ENCODE results near the gene CELA3B. TPM values are rescaled to one million over a fixed set of nuclear protein-coding genes. Genes with fewer than 3 reads are reported as not detected.
A peak's percentile ranks its signal among the peaks of the same experiment; 100 is the strongest.
"Not testable (repeated sequence)": the region's sequence is repeated elsewhere in the genome, so short reads cannot be mapped to it uniquely, and the experiment has no call there.

The CELA3B gene
- total RNA-seq, 1 experiment from 2014 or later = not detected

DNA sequence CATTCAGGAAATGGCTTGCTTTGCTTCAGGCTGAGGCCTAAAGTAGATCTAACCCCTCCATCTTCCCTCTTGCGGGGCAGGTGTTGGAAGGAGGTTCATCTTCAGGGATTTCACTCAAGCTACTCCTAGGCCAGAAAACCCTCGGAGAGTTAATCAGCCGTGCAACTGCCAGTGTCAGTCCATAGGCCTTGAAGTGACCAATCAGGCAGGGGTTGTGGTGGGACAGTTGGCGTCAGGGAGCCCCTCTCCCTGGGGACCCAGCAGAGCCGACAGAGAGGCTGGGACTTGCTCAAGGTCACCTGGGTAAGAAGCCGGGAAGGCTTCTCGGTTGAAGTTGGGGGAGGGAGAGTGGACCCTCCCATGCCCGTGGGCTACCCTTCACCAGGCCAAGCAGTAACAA, 2.9 kb upstream of the CELA3B start:
- H3K36me3 ChIP-seq (ENCODE audit: insufficient read depth, low read length, poor library complexity, severe bottlenecking); POLR2A ChIA-PET (ENCODE audit: low non-redundant PET); H3K4me3 ChIP-seq (ENCODE audit: low read depth, low read length, poor library complexity, severe bottlenecking); H3K27me3 ChIP-seq (replicated peaks; ENCODE audit: insufficient read depth, low read depth, low read length, poor library complexity); H3K27ac ChIP-seq (ENCODE audit: low read depth, low read length, poor library complexity, severe bottlenecking); H3K4me1 ChIP-seq (ENCODE audit: insufficient read depth, low read length, poor library complexity, severe bottlenecking); BruUV-seq (replicated peaks); DNase-seq (ENCODE audit: low spot score); CTCF ChIA-PET; H3K9me3 ChIP-seq (ENCODE audit: low read depth, low read length, poor library complexity, severe bottlenecking); intact Hi-C loops (cut with micrococcal nuclease; ENCODE audit: unreplicated experiment): not testable (repeated sequence)

DNA sequence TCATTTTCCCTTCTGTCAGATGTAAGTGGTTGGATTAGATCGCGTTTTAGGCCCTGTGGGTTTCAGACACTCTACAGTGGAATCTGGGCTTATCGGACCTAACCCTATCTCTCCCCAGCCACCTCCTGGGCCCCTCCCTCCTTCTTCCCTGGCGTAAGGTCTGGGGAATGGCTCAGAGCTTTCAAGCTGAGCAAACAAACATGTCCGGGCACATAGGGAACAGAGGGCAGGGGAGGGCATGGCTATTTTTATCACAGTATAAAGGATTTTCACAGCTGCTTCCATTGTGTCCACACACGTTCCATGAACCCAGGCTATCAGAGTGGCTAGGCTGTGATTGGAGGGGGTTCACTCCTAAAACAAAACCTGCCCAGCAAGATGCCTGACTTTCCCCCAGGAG, 2.1 kb upstream of the CELA3B start:
- intact Hi-C loops (cut with micrococcal nuclease; ENCODE audit: unreplicated experiment); H3K27ac ChIP-seq (ENCODE audit: low read depth, low read length, poor library complexity, severe bottlenecking); CTCF ChIA-PET: not testable (repeated sequence)

DNA sequence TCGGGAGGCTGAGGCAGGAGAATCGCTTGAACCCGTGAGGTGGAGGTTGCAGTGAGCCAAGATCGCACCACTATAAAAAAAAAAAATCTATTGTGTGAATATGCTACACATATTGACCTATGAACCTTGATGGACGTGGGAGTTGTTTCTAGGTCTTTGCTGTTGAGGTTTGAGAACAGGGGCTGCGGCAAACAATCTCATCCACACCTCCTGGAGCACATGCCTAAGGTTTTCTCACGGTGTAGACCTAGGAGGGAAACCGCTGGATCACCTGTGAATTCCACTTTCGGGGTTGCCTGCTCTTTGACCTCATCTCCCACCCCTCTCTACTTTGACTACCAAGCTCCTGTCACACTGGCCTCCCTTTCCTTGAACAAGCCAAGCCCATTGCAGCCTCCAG, 1.5 kb upstream of the CELA3B start:
- DNase-seq (ENCODE audit: low spot score); POLR2A ChIA-PET (ENCODE audit: low non-redundant PET); H3K36me3 ChIP-seq (ENCODE audit: insufficient read depth, low read length, poor library complexity, severe bottlenecking); H3K27me3 ChIP-seq (replicated peaks; ENCODE audit: insufficient read depth, low read depth, low read length, poor library complexity); BruUV-seq (replicated peaks); CTCF ChIA-PET; H3K4me1 ChIP-seq (ENCODE audit: insufficient read depth, low read length, poor library complexity, severe bottlenecking); H3K27ac ChIP-seq (ENCODE audit: low read depth, low read length, poor library complexity, severe bottlenecking); intact Hi-C loops (cut with micrococcal nuclease; ENCODE audit: unreplicated experiment); H3K4me3 ChIP-seq (ENCODE audit: low read depth, low read length, poor library complexity, severe bottlenecking); H3K9me3 ChIP-seq (ENCODE audit: low read depth, low read length, poor library complexity, severe bottlenecking): not testable (repeated sequence)

More for the DNA sequence above, 2.1 kb upstream of the CELA3B start:
- DNase-seq (ENCODE audit: low spot score); H3K36me3 ChIP-seq (ENCODE audit: insufficient read depth, low read length, poor library complexity, severe bottlenecking); H3K27me3 ChIP-seq (replicated peaks; ENCODE audit: insufficient read depth, low read depth, low read length, poor library complexity); BruUV-seq (replicated peaks); H3K4me1 ChIP-seq (ENCODE audit: insufficient read depth, low read length, poor library complexity, severe bottlenecking); POLR2A ChIA-PET (ENCODE audit: low non-redundant PET); H3K9me3 ChIP-seq (ENCODE audit: low read depth, low read length, poor library complexity, severe bottlenecking); H3K4me3 ChIP-seq (ENCODE audit: low read depth, low read length, poor library complexity, severe bottlenecking): not testable (repeated sequence)

DNA sequence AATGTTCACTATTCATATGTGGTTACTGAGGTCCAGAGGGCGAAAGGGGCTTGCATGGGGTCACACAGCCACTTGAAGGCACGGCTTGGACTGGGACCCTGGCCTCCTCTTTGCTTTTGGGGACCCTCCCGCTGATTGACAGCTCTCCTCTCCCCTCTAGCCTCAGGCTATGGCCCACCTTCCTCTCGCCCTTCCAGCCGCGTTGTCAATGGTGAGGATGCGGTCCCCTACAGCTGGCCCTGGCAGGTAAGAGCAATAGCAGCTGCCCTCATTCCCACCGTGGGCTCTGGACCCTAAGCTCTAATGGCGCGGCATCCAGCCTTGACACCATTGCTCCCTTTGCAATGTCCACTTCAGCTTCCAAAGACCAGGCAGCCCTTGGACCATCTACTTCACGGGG, 1.4 kb downstream of the CELA3B start:
- intact Hi-C loops (cut with micrococcal nuclease; ENCODE audit: unreplicated experiment); H3K27ac ChIP-seq (ENCODE audit: low read depth, low read length, poor library complexity, severe bottlenecking); CTCF ChIA-PET; H3K36me3 ChIP-seq (ENCODE audit: insufficient read depth, low read length, poor library complexity, severe bottlenecking); H3K9me3 ChIP-seq (ENCODE audit: low read depth, low read length, poor library complexity, severe bottlenecking); DNase-seq (ENCODE audit: low spot score); H3K4me3 ChIP-seq (ENCODE audit: low read depth, low read length, poor library complexity, severe bottlenecking); POLR2A ChIA-PET (ENCODE audit: low non-redundant PET); H3K4me1 ChIP-seq (ENCODE audit: insufficient read depth, low read length, poor library complexity, severe bottlenecking); H3K27me3 ChIP-seq (replicated peaks; ENCODE audit: insufficient read depth, low read depth, low read length, poor library complexity); BruUV-seq (replicated peaks): not testable (repeated sequence)

DNA sequence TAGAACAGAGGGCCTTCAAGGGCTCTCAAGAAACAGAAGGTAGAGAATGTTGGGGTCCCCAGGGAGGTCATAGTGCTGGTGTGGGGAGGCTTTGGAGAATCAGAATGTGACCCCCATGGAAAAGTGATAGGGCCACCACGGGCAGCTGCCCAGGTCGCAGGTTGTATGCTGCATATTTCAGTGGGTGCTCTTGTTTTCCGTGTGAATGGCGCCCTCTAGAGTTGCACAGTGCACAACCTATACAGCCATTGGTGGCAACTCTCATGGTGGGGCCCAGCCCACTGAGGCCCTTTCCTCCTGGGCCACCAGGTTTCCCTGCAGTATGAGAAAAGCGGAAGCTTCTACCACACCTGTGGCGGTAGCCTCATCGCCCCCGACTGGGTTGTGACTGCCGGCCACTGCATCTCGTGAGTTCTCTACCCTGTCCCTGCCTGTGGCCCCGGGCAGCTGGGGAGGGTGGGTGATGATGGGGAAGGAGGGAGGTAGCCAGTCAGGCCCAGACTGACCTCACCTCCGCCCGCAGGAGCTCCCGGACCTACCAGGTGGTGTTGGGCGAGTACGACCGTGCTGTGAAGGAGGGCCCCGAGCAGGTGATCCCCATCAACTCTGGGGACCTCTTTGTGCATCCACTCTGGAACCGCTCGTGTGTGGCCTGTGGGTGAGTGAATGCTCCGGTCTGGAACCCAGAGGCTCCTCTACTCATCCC, 3.8 kb downstream of the CELA3B start:
- intact Hi-C loops (cut with micrococcal nuclease; ENCODE audit: unreplicated experiment); H3K9me3 ChIP-seq (ENCODE audit: low read depth, low read length, poor library complexity, severe bottlenecking); H3K4me3 ChIP-seq (ENCODE audit: low read depth, low read length, poor library complexity, severe bottlenecking); DNase-seq (ENCODE audit: low spot score); H3K36me3 ChIP-seq (ENCODE audit: insufficient read depth, low read length, poor library complexity, severe bottlenecking); BruUV-seq (replicated peaks); POLR2A ChIA-PET (ENCODE audit: low non-redundant PET); CTCF ChIA-PET; H3K27me3 ChIP-seq (replicated peaks; ENCODE audit: insufficient read depth, low read depth, low read length, poor library complexity); H3K4me1 ChIP-seq (ENCODE audit: insufficient read depth, low read length, poor library complexity, severe bottlenecking); H3K27ac ChIP-seq (ENCODE audit: low read depth, low read length, poor library complexity, severe bottlenecking): not testable (repeated sequence)
- TF ChIP-seq, protein P1, sequence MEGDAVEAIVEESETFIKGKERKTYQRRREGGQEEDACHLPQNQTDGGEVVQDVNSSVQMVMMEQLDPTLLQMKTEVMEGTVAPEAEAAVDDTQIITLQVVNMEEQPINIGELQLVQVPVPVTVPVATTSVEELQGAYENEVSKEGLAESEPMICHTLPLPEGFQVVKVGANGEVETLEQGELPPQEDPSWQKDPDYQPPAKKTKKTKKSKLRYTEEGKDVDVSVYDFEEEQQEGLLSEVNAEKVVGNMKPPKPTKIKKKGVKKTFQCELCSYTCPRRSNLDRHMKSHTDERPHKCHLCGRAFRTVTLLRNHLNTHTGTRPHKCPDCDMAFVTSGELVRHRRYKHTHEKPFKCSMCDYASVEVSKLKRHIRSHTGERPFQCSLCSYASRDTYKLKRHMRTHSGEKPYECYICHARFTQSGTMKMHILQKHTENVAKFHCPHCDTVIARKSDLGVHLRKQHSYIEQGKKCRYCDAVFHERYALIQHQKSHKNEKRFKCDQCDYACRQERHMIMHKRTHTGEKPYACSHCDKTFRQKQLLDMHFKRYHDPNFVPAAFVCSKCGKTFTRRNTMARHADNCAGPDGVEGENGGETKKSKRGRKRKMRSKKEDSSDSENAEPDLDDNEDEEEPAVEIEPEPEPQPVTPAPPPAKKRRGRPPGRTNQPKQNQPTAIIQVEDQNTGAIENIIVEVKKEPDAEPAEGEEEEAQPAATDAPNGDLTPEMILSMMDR (conservative IDR thresholded peaks at IDR 0.05; ENCODE audit: low read depth, low read length) = 0 out of 2 replicates have a peak, but pooled peaks have one; percentile 16

DNA sequence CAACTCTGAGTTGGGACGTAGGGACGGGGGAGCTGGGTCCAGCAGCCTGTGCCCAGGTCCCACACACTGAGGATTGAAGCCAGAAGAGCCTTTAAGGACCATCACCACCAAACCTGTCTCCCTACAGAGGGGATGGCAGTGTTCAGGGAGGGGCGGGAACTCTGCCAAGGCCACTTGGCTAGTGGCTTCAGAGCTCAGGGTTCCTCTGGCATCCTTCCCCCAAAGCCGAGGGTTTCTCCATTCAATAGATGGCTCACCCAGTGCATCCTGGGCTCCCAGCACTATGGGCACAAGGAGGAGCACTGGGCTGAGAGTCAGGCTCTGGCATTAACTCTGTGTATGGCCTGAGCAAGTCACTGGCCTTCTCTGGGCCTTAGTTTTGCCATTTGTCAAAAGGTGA, 4.4 kb downstream of the CELA3B start:
- H3K36me3 ChIP-seq (ENCODE audit: insufficient read depth, low read length, poor library complexity, severe bottlenecking); DNase-seq (ENCODE audit: low spot score); POLR2A ChIA-PET (ENCODE audit: low non-redundant PET); H3K4me1 ChIP-seq (ENCODE audit: insufficient read depth, low read length, poor library complexity, severe bottlenecking); BruUV-seq (replicated peaks); intact Hi-C loops (cut with micrococcal nuclease; ENCODE audit: unreplicated experiment); CTCF ChIA-PET; H3K4me3 ChIP-seq (ENCODE audit: low read depth, low read length, poor library complexity, severe bottlenecking); H3K9me3 ChIP-seq (ENCODE audit: low read depth, low read length, poor library complexity, severe bottlenecking); H3K27ac ChIP-seq (ENCODE audit: low read depth, low read length, poor library complexity, severe bottlenecking); H3K27me3 ChIP-seq (replicated peaks; ENCODE audit: insufficient read depth, low read depth, low read length, poor library complexity): not testable (repeated sequence)

DNA sequence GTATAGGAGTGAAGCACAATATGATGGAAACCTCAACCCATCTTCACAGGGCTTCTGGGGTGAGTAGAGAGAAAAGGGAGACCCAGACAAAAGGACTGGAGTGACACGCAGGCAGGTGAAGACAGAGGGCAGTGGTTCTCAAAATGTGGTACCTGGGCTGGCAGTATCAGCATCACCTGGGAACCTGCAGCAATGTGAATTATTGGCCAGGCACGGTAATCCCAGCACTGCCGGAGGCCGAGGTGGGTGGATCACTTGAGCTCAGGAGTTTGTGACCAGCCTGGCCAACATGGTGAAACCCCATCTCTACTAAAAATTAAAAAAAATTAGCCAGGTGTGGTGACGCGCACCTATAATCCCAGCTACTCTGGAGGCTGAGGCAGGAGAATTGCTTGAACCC, 5.3 kb downstream of the CELA3B start:
- H3K4me3 ChIP-seq (ENCODE audit: low read depth, low read length, poor library complexity, severe bottlenecking); H3K36me3 ChIP-seq (ENCODE audit: insufficient read depth, low read length, poor library complexity, severe bottlenecking); H3K4me1 ChIP-seq (ENCODE audit: insufficient read depth, low read length, poor library complexity, severe bottlenecking); DNase-seq (ENCODE audit: low spot score); CTCF ChIA-PET; POLR2A ChIA-PET (ENCODE audit: low non-redundant PET); H3K27me3 ChIP-seq (replicated peaks; ENCODE audit: insufficient read depth, low read depth, low read length, poor library complexity); BruUV-seq (replicated peaks); H3K27ac ChIP-seq (ENCODE audit: low read depth, low read length, poor library complexity, severe bottlenecking); H3K9me3 ChIP-seq (ENCODE audit: low read depth, low read length, poor library complexity, severe bottlenecking); intact Hi-C loops (cut with micrococcal nuclease; ENCODE audit: unreplicated experiment): not testable (repeated sequence)

Measured in A673 (cell line).